Transverse colon (tissue), 4 donors: ENCODE measurements around the gene PSTPIP1. TPM values are rescaled to one million over a fixed set of nuclear protein-coding genes. Genes with fewer than 3 reads are reported as not detected.
A peak's percentile ranks its signal among the peaks of the same experiment; 100 is the strongest.

Source experiments
- DNase-seq: peaks from one replicate; pipeline ENCODE4 v3.0.0-alpha.2; 2019
- H3K27ac ChIP-seq, 4 donors: fragments of 200-600 bp; sonication (generic); 2 replicates each; pipeline ENCODE4 v1.5.1; 2016 to 2018; ENCODE audit warnings: inconsistent platforms in 4 of 4
- H3K27me3 ChIP-seq: fragments of 200-600 bp; sonication (generic); 2 replicates; pipeline ENCODE4 v1.5.1; 2017; ENCODE audit warnings: inconsistent platforms
- H3K36me3 ChIP-seq, 4 donors: fragments of 200-600 bp; sonication (generic); 2 replicates each; pipeline ENCODE4 v1.5.1; 2017 to 2019; ENCODE audit warnings: inconsistent platforms in 4 of 4
- H3K4me1 ChIP-seq, 4 donors: fragments of 200-600 bp; sonication (generic); 2 replicates each; pipeline ENCODE4 v1.5.1; 2017 to 2020; ENCODE audit warnings: inconsistent platforms in 4 of 4
- H3K4me3 ChIP-seq, 4 donors: fragments of 200-600 bp; sonication (generic); 1 replicate in 1 of 4; 2 replicates in 3 of 4; pipeline versions ENCODE4 v1.5.1 to v1.6.1; 2017 to 2019; ENCODE audit warnings: inconsistent platforms in 4 of 4
- H3K9me3 ChIP-seq, 2 donors: fragments of 200-600 bp; sonication (generic); 2 replicates each; pipeline ENCODE4 v1.5.1; 2017 to 2019; ENCODE audit warnings: inconsistent platforms in 2 of 2
- EP300 ChIP-seq: sonication (generic); formaldehyde crosslinking; IDR thresholded peaks from one replicate; pipeline ENCODE4 v1.6.1; 2017; ENCODE audit warnings: antibody characterized with exemption, low read depth
- POLR2A ChIP-seq: fragments of 450-650 bp; IDR thresholded peaks from one replicate; pipeline ENCODE4 v1.6.1; 2016; ENCODE audit warnings: antibody characterized with exemption, mild to moderate bottlenecking, moderate library complexity
- POLR2AphosphoS5 ChIP-seq, 3 donors: sonication (generic); formaldehyde crosslinking; IDR thresholded peaks; one replicate each; pipeline ENCODE4 v1.6.1; 2016; ENCODE audit warnings: antibody characterized with exemption in 3 of 3
- WGBS, 2 donors: methylation state at CpG; one replicate each; pipeline ENCODE4 v1.1.5; 2018; ENCODE audit warnings: low coverage in 1 of 2; 5-methylcytosine and 5-hydroxymethylcytosine counted together
- in situ Hi-C, 4 donors: fragments of 200-750 bp; cut with MboI; loops; one replicate each; pipeline versions ENCODE4 v1.15.0 to v1.15.1; 2017; ENCODE audit warnings: low sequenced_read_pairs in 3 of 4, low pct_ligation_motif_present in 1 of 4, low pct_unique_long_range_greater_than_20kb in 1 of 4
- intact Hi-C: fragments of 100-400 bp; cut with DNase I; formaldehyde crosslinking; loops from one replicate; pipeline ENCODE4 v1.15.1; 2023; ENCODE audit warnings: low total_unique reads
- total RNA-seq, 4 donors: library from RNA; depleted of rRNA; stranded (reverse); fragments of >200 nt; gene quantifications; one replicate each; pipeline ENCODE4 v1.1.0, GENCODE V29; 2016
- TF ChIP-seq, protein P1 (sequence below), 5 experiments: fragments of 200-600 bp in 3 of 5; fragments of 450-650 bp in 2 of 5; sonication (generic) in 3 of 5; IDR thresholded peaks; 1 replicate in 2 of 5; 2 replicates in 3 of 5; pipeline ENCODE4 v1.5.1; 2016 to 2017; ENCODE audit warnings: antibody characterized with exemption in 5 of 5, inconsistent platforms in 3 of 5, mild to moderate bottlenecking in 2 of 5, moderate library complexity in 1 of 5

PSTPIP1 gene
- total RNA-seq, 4 donors from 2014 or later = 1.4 to 35.2 (median 8.7) TPM

DNA sequence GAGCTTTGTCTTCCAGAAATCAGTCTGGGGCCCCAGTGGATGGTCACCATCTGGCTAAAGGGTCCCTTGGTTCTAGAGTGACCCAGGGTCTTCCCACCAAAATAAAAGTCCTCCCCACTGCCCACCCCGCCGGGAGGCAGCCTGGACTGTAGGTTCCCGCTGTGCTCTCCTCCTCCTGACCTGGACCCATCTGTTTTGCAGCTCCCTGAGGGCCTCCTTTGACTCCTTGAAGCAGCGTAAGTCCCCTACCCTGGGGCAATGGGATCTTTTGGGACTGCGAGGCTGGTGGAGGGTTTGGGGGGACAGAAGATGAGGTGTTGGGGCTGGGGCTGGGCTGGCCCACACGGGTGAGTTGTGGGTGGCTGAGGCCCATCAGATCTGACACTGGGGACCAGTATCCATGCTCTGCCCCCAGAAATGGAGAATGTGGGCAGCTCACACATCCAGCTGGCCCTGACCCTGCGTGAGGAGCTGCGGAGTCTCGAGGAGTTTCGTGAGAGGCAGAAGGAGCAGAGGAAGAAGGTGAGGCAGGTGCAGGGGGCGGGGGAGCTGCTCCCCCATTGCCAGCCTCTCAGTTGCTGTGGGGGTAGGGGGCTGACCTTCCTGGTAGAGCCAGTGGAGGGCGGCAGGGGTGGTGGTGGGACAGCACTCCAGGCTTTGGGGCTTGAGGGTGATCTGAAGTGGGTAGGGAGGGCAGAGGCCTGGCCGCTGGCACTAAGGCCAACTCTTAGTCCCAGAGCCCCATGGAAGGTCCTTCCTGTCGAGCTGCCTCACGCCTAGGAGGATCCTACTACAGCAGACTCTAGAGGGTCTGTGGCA lies 30.4 kb downstream of the PSTPIP1 start:
- TF ChIP-seq, protein P1, sequence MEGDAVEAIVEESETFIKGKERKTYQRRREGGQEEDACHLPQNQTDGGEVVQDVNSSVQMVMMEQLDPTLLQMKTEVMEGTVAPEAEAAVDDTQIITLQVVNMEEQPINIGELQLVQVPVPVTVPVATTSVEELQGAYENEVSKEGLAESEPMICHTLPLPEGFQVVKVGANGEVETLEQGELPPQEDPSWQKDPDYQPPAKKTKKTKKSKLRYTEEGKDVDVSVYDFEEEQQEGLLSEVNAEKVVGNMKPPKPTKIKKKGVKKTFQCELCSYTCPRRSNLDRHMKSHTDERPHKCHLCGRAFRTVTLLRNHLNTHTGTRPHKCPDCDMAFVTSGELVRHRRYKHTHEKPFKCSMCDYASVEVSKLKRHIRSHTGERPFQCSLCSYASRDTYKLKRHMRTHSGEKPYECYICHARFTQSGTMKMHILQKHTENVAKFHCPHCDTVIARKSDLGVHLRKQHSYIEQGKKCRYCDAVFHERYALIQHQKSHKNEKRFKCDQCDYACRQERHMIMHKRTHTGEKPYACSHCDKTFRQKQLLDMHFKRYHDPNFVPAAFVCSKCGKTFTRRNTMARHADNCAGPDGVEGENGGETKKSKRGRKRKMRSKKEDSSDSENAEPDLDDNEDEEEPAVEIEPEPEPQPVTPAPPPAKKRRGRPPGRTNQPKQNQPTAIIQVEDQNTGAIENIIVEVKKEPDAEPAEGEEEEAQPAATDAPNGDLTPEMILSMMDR (IDR thresholded peaks at IDR 0.05) = no peak
- TF ChIP-seq EP300 = no peak
- no peak for TF ChIP-seq POLR2AphosphoS5 (IDR thresholded peaks at IDR 0.05)
- TF ChIP-seq POLR2A = no peak
- H3K4me1 ChIP-seq = peaks cover 5 to 24% (median 20%) of the 10 kb centered on the region in 4 donors
- in situ Hi-C loops (no loop called here), intact Hi-C loops (loop anchor here (2.0 kb wide), 1 partner anchor 518 kb away; no protein-coding TSS in a partner anchor)
- H3K9me3 ChIP-seq = no peaks in the 10 kb centered on the region
- H3K27ac ChIP-seq = no peak overlapping the region
- H3K36me3 ChIP-seq = no peaks in the 10 kb centered on the region
- DNase-seq = no peak
- H3K27me3 ChIP-seq = peaks cover 6% of the 10 kb centered on the region
- no peak overlapping the region for H3K4me3 ChIP-seq
- WGBS, 2 donors = 90 to 92% methylated on average over 2 to 15 of the region's 15 CpGs

DNA sequence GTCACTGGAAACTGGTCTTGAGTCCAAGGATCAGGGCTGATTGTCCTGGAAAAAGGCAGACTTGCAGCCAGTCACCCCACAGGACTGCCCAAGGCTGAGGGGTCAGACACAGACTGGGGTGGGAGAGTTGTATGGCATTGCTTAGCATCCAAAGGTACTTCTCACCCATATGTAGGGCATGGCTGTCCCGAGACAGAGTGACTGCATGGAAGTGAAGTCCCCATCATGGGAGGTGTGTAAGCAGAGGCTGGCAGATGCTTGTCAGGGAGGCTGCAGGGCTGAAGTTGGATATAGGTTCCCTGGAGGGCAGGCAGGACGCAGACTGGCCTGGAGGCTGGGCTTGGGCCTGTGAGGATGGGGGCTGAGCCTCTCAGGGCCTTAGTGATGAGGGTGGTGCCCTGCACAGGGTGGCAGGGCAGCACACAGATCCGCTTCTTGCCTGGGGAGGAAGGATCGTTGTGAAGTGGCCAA lies 31.1 kb downstream of the PSTPIP1 start:
- no peak overlapping the region for H3K4me3 ChIP-seq
- H3K27ac ChIP-seq = no peak overlapping the region
- in situ Hi-C loops = no loop called here
- 81% methylated on average over 4 of the region's 4 CpGs; no CpG with 5 or more reads in 1 of the 2 donors for WGBS, 2 donors
- H3K27me3 ChIP-seq = peaks cover 6% of the 10 kb centered on the region
- intact Hi-C loops = loop anchor here (2.0 kb wide), 1 partner anchor 517 kb away; no protein-coding TSS in a partner anchor
- DNase-seq = peak; percentile 7
- H3K36me3 ChIP-seq = no peaks in the 10 kb centered on the region
- TF ChIP-seq EP300 = no peak
- no peak for TF ChIP-seq POLR2AphosphoS5 (IDR thresholded peaks at IDR 0.05)
- TF ChIP-seq, protein P1 (IDR thresholded peaks at IDR 0.05) = no peak
- TF ChIP-seq POLR2A = no peak
- H3K9me3 ChIP-seq = no peaks in the 10 kb centered on the region
- H3K4me1 ChIP-seq = peaks cover 5 to 28% (median 21%) of the 10 kb centered on the region in 4 donors

DNA sequence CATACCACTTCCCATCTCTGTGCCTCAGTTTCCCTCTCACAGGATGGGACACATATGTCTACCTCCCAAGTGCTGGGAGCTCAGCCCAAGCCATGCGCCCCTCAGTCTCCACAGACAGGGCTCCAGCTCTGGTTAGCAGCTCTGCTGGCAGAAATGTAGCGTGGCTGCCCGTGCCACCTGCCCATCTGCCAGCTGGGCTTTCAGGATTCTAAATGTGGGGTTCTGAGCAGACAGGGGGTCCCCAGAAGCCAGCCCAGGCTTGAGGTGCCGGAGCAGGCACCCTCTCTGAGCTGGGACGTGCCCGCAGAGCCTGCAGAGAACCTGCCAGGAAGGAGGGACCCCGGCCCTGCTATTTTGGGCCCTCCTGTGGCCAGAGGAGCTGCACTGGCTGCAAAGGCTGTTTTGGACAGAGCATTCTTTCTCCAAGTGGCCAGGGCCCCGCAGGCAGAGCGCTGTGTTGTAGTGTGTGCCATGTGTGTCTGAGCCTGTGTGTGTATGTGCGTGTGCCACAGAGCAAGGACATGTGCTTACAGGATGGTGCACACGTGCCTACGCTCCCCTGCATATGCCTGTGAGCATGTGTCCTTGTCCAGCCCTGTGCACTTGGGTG lies 31.7 kb downstream of the PSTPIP1 start:
- no peak overlapping the region for H3K4me3 ChIP-seq
- intact Hi-C loops (no loop called here), in situ Hi-C loops (no loop called here)
- 86 to 89% methylated on average over 3 to 9 of the region's 12 CpGs for WGBS, 2 donors
- TF ChIP-seq EP300 = no peak
- TF ChIP-seq, protein P1 (IDR thresholded peaks at IDR 0.05) = no peak
- TF ChIP-seq POLR2A = no peak
- TF ChIP-seq POLR2AphosphoS5 (IDR thresholded peaks at IDR 0.05) = no peak
- no peak overlapping the region for H3K27ac ChIP-seq
- peak; percentile 3 for DNase-seq
- peaks cover 5 to 28% (median 21%) of the 10 kb centered on the region in 4 donors for H3K4me1 ChIP-seq
- H3K27me3 ChIP-seq = peaks cover 6% of the 10 kb centered on the region
- no peaks in the 10 kb centered on the region for H3K36me3 ChIP-seq
- H3K9me3 ChIP-seq = no peaks in the 10 kb centered on the region

DNA sequence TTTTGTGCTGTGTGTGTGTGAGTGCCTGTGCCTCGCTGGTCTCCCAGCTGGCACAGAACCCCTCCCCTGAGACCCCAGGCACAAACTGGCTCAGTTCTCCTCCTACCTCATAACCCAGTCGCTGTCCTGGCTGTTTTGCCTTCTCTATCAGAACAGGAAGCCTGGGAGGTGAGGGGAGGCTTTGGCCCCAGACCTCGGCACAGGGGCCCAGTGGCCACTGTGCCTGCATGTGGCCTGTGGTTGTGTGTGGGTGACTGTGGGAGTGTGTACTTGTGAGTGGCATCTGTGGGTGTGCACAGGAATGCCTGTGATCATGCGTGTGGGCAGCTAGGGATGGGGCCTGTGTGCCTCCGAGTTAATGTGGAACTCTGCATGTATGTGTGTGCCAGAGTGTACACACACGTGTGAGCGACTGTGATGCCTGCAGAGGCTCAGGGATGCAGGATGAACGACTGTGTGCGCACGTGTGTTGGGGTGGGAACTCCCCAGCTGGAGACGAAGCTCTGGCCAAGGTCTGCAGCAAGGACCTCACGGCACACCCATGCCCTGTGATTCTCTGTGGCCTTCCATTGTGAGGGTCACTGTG lies 32.3 kb downstream of the PSTPIP1 start:
- Histone ChIP-seq H3K4me1 (peaks cover 5 to 28% (median 21%) of the 10 kb centered on the region in 4 donors), H3K27me3 (peaks cover 6% of the 10 kb centered on the region), H3K27ac (no peak overlapping the region), H3K9me3 (no peaks in the 10 kb centered on the region), H3K4me3 (no peak overlapping the region), H3K36me3 (no peaks in the 10 kb centered on the region)
- in situ Hi-C loops (no loop called here), intact Hi-C loops (no loop called here)
- 92% methylated on average over 12 of the region's 12 CpGs; no CpG with 5 or more reads in 1 of the 2 donors for WGBS, 2 donors
- no peak for TF ChIP-seq POLR2A
- TF ChIP-seq POLR2AphosphoS5 (IDR thresholded peaks at IDR 0.05) = no peak
- TF ChIP-seq, protein P1 (IDR thresholded peaks at IDR 0.05) = no peak
- no peak for DNase-seq
